WTC11 (cell line): Measurements from ENCODE around the gene KSR1. TPM values are rescaled to one million over a fixed set of nuclear protein-coding genes. Genes with fewer than 3 reads are reported as not detected.

Source experiments
- ATAC-seq: fragments of 200-7000 bp; cut with Tn5 transposase; 2 replicates; pipeline ENCODE4 v1.10.0; 2021; ENCODE audit warnings: mild to moderate bottlenecking, moderate library complexity
- CTCF ChIA-PET: fragments of 300-600 bp; sonication (Branson Sonifier 250); formaldehyde crosslinking; loops from one replicate; lab custom pipeline; 2021; ENCODE audit warnings: antibody characterized with exemption; lab: Charles Lee
- POLR2A ChIA-PET: fragments of 350-600 bp; sonication (Branson Sonifier 250); formaldehyde crosslinking; loops from one replicate; lab custom pipeline; 2021; ENCODE audit warnings: antibody characterized with exemption; lab: Charles Lee
- DNase-seq: peaks from one replicate; pipeline ENCODE4 v3.0.0; 2021; ENCODE audit warnings: low spot score
- H3K27ac Mint-ChIP-seq: 2 replicates; pipeline ENCODE4 v1.8.0; 2021; ENCODE audit warnings: mixed read lengths
- H3K27me3 Mint-ChIP-seq: 2 replicates; pipeline ENCODE4 v1.8.0; 2021; ENCODE audit warnings: low read depth, mild to moderate bottlenecking, moderate library complexity, mixed read lengths
- H3K36me3 Mint-ChIP-seq: 2 replicates; pipeline ENCODE4 v1.8.0; 2021; ENCODE audit warnings: mixed read lengths
- H3K4me1 Mint-ChIP-seq: 2 replicates; pipeline ENCODE4 v1.8.0; 2022; ENCODE audit warnings: mixed read lengths
- H3K4me3 Mint-ChIP-seq: 2 replicates; pipeline ENCODE4 v1.8.0; 2021; ENCODE audit warnings: mild to moderate bottlenecking, moderate library complexity, mixed read lengths
- H3K9me3 Mint-ChIP-seq: 2 replicates; pipeline ENCODE4 v1.8.0; 2021; ENCODE audit warnings: mixed read lengths
- ATF1 ChIP-seq: sonication (generic); formaldehyde crosslinking; IDR thresholded peaks from 2 replicates; pipeline ENCODE4 v1.8.1; 2023; ENCODE audit warnings: mild to moderate bottlenecking, moderate library complexity, missing genetic modification reagents
- ELF4 ChIP-seq: sonication (generic); formaldehyde crosslinking; IDR thresholded peaks from 2 replicates; pipeline ENCODE4 v1.8.1; 2022; ENCODE audit warnings: low read depth, mild to moderate bottlenecking, moderate library complexity, missing genetic modification reagents
- EMX1 ChIP-seq: fragments of 250-450 bp; sonication (Bioruptor Pico); IDR thresholded peaks from 2 replicates; pipeline ENCODE4 v1.8.0; 2021; ENCODE audit warnings: mild to moderate bottlenecking
- FOXP1 ChIP-seq: sonication (generic); formaldehyde crosslinking; IDR thresholded peaks from 2 replicates; pipeline ENCODE4 v1.8.0; 2022; ENCODE audit warnings: missing genetic modification reagents, mild to moderate bottlenecking, moderate library complexity, borderline replicate concordance
- JUN ChIP-seq: sonication (generic); formaldehyde crosslinking; IDR thresholded peaks from 2 replicates; pipeline ENCODE4 v1.8.0; 2023; ENCODE audit warnings: mild to moderate bottlenecking, missing genetic modification reagents
- MXD4 ChIP-seq: fragments of 250-450 bp; sonication (Bioruptor Pico); IDR thresholded peaks from 2 replicates; pipeline ENCODE4 v1.8.0; 2021; ENCODE audit warnings: mild to moderate bottlenecking, moderate library complexity, borderline replicate concordance
- NFE2L1 ChIP-seq: sonication (generic); formaldehyde crosslinking; IDR thresholded peaks from 2 replicates; pipeline ENCODE4 v1.8.1; 2023; ENCODE audit warnings: missing genetic modification reagents
- NR2C2 ChIP-seq: sonication (generic); formaldehyde crosslinking; IDR thresholded peaks from 2 replicates; pipeline ENCODE4 v1.8.0; 2022; ENCODE audit warnings: mild to moderate bottlenecking, missing genetic modification reagents
- PRRX2 ChIP-seq: fragments of 250-450 bp; sonication (Bioruptor Pico); IDR thresholded peaks from 2 replicates; pipeline ENCODE4 v1.8.0; 2021; ENCODE audit warnings: mild to moderate bottlenecking
- SMAD3 ChIP-seq: sonication (generic); formaldehyde crosslinking; IDR thresholded peaks from 2 replicates; pipeline ENCODE4 v1.8.0; 2022; ENCODE audit warnings: missing genetic modification reagents, mild to moderate bottlenecking, borderline replicate concordance
- TP53 ChIP-seq: sonication (generic); formaldehyde crosslinking; IDR thresholded peaks from 2 replicates; pipeline ENCODE4 v1.8.1; 2023; ENCODE audit warnings: mild to moderate bottlenecking, missing genetic modification reagents
- ZBTB21 ChIP-seq: sonication (generic); formaldehyde crosslinking; IDR thresholded peaks from 2 replicates; pipeline ENCODE4 v1.8.1; 2023; ENCODE audit warnings: mild to moderate bottlenecking, missing genetic modification reagents, borderline replicate concordance
- total RNA-seq: library from RNA; stranded (reverse); gene quantifications from 3 replicates; pipeline ENCODE4 v1.2.3, GENCODE V29; 2021
- TF ChIP-seq, protein P1 (sequence below): sonication (generic); formaldehyde crosslinking; IDR thresholded peaks from 2 replicates; pipeline ENCODE4 v1.8.0; 2023; ENCODE audit warnings: missing genetic modification reagents
- TF ChIP-seq, protein P2 (sequence below): sonication (generic); formaldehyde crosslinking; IDR thresholded peaks from 2 replicates; pipeline ENCODE4 v1.8.1; 2022; ENCODE audit warnings: missing genetic modification reagents, borderline replicate concordance
- TF ChIP-seq, protein P3 (sequence below): sonication (generic); formaldehyde crosslinking; IDR thresholded peaks from 2 replicates; pipeline ENCODE4 v1.8.1; 2023; ENCODE audit warnings: mild to moderate bottlenecking, missing genetic modification reagents, moderate library complexity
- TF ChIP-seq, protein P4 (sequence below): fragments of 200-600 bp; IDR thresholded peaks from 2 replicates; pipeline ENCODE4 v1.8.0; 2022; ENCODE audit warnings: antibody characterized with exemption
- TF ChIP-seq, protein P5 (sequence below): sonication (generic); formaldehyde crosslinking; IDR thresholded peaks from 2 replicates; pipeline ENCODE4 v1.8.0; 2023; ENCODE audit warnings: missing genetic modification reagents, mild to moderate bottlenecking, borderline replicate concordance
- TF ChIP-seq, protein P6 (sequence below): sonication (generic); formaldehyde crosslinking; IDR thresholded peaks from 2 replicates; pipeline ENCODE4 v1.8.1; 2022; ENCODE audit warnings: low read depth, missing genetic modification reagents, borderline replicate concordance
- TF ChIP-seq, protein P7 (sequence below): sonication (generic); formaldehyde crosslinking; IDR thresholded peaks from 2 replicates; pipeline ENCODE4 v1.8.1; 2023; ENCODE audit warnings: mild to moderate bottlenecking, moderate library complexity, missing genetic modification reagents
- TF ChIP-seq, protein P8 (sequence below): sonication (generic); formaldehyde crosslinking; conservative IDR thresholded peaks from 2 replicates; pipeline ENCODE4 v1.8.1; 2023; ENCODE audit warnings: mild to moderate bottlenecking, low read depth, missing genetic modification reagents, moderate library complexity

KSR1 gene
- total RNA-seq, 1 experiment from 2014 or later, result 45.5 TPM

DNA sequence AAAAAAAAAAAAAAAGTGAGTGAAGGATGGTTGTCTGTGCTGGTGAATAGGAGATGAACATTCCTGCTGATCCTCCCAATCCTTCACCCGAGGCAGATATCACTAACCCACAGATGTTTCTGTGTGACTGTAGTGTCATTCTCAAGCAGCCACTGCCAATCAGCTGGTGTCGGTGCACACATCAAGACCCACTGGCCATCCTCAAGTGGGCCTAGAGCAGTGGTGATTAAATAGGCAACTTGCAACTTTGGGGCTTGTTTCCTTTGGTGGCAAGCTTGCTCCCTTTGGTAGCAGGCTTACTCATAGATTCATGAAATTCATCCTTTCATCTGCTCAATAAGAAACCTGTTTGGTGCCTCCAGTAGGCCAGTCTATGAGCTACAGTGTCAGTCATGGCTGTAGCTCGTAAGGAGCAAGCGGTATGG, 123.7 kb downstream of the KSR1 start:
- H3K4me3 Mint-ChIP-seq, result no peak overlapping the region
- ChIA-PET POLR2A (no interaction called here), CTCF (interaction anchor here (0.7 to 1.2 kb wide), 5 partner anchors 20 to 343 kb away, joined by 3 to 5 read pairs (median 3); no protein-coding TSS in a partner anchor)
- TF ChIP-seq, protein P1, sequence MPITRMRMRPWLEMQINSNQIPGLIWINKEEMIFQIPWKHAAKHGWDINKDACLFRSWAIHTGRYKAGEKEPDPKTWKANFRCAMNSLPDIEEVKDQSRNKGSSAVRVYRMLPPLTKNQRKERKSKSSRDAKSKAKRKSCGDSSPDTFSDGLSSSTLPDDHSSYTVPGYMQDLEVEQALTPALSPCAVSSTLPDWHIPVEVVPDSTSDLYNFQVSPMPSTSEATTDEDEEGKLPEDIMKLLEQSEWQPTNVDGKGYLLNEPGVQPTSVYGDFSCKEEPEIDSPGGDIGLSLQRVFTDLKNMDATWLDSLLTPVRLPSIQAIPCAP (CRISPR knock-in tag), result no peak
- TF ChIP-seq ELF4 (no peak), EMX1 (CRISPR knock-in tag) (no peak), ZBTB21 (CRISPR knock-in tag) (no peak), MXD4 (CRISPR knock-in tag) (no peak), ATF1 (CRISPR knock-in tag) (no peak), NR2C2 (no peak), SMAD3 (CRISPR knock-in tag) (no peak), JUN (CRISPR knock-in tag) (no peak), NFE2L1 (no peak), TP53 (CRISPR knock-in tag) (no peak), FOXP1 (no peak), PRRX2 (CRISPR knock-in tag) (no peak)
- TF ChIP-seq, protein P2, sequence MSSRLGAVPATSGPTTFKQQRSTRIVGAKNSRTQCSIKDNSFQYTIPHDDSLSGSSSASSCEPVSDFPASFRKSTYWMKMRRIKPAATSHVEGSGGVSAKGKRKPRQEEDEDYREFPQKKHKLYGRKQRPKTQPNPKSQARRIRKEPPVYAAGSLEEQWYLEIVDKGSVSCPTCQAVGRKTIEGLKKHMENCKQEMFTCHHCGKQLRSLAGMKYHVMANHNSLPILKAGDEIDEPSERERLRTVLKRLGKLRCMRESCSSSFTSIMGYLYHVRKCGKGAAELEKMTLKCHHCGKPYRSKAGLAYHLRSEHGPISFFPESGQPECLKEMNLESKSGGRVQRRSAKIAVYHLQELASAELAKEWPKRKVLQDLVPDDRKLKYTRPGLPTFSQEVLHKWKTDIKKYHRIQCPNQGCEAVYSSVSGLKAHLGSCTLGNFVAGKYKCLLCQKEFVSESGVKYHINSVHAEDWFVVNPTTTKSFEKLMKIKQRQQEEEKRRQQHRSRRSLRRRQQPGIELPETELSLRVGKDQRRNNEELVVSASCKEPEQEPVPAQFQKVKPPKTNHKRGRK (CRISPR knock-in tag), result no peak
- TF ChIP-seq, protein P3, sequence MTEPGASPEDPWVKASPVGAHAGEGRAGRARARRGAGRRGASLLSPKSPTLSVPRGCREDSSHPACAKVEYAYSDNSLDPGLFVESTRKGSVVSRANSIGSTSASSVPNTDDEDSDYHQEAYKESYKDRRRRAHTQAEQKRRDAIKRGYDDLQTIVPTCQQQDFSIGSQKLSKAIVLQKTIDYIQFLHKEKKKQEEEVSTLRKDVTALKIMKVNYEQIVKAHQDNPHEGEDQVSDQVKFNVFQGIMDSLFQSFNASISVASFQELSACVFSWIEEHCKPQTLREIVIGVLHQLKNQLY (CRISPR knock-in tag), result no peak
- TF ChIP-seq, protein P4, sequence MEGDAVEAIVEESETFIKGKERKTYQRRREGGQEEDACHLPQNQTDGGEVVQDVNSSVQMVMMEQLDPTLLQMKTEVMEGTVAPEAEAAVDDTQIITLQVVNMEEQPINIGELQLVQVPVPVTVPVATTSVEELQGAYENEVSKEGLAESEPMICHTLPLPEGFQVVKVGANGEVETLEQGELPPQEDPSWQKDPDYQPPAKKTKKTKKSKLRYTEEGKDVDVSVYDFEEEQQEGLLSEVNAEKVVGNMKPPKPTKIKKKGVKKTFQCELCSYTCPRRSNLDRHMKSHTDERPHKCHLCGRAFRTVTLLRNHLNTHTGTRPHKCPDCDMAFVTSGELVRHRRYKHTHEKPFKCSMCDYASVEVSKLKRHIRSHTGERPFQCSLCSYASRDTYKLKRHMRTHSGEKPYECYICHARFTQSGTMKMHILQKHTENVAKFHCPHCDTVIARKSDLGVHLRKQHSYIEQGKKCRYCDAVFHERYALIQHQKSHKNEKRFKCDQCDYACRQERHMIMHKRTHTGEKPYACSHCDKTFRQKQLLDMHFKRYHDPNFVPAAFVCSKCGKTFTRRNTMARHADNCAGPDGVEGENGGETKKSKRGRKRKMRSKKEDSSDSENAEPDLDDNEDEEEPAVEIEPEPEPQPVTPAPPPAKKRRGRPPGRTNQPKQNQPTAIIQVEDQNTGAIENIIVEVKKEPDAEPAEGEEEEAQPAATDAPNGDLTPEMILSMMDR, result no peak
- TF ChIP-seq, protein P5, sequence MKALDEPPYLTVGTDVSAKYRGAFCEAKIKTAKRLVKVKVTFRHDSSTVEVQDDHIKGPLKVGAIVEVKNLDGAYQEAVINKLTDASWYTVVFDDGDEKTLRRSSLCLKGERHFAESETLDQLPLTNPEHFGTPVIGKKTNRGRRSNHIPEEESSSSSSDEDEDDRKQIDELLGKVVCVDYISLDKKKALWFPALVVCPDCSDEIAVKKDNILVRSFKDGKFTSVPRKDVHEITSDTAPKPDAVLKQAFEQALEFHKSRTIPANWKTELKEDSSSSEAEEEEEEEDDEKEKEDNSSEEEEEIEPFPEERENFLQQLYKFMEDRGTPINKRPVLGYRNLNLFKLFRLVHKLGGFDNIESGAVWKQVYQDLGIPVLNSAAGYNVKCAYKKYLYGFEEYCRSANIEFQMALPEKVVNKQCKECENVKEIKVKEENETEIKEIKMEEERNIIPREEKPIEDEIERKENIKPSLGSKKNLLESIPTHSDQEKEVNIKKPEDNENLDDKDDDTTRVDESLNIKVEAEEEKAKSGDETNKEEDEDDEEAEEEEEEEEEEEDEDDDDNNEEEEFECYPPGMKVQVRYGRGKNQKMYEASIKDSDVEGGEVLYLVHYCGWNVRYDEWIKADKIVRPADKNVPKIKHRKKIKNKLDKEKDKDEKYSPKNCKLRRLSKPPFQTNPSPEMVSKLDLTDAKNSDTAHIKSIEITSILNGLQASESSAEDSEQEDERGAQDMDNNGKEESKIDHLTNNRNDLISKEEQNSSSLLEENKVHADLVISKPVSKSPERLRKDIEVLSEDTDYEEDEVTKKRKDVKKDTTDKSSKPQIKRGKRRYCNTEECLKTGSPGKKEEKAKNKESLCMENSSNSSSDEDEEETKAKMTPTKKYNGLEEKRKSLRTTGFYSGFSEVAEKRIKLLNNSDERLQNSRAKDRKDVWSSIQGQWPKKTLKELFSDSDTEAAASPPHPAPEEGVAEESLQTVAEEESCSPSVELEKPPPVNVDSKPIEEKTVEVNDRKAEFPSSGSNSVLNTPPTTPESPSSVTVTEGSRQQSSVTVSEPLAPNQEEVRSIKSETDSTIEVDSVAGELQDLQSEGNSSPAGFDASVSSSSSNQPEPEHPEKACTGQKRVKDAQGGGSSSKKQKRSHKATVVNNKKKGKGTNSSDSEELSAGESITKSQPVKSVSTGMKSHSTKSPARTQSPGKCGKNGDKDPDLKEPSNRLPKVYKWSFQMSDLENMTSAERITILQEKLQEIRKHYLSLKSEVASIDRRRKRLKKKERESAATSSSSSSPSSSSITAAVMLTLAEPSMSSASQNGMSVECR, result no peak
- TF ChIP-seq, protein P6, sequence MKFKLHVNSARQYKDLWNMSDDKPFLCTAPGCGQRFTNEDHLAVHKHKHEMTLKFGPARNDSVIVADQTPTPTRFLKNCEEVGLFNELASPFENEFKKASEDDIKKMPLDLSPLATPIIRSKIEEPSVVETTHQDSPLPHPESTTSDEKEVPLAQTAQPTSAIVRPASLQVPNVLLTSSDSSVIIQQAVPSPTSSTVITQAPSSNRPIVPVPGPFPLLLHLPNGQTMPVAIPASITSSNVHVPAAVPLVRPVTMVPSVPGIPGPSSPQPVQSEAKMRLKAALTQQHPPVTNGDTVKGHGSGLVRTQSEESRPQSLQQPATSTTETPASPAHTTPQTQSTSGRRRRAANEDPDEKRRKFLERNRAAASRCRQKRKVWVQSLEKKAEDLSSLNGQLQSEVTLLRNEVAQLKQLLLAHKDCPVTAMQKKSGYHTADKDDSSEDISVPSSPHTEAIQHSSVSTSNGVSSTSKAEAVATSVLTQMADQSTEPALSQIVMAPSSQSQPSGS, result no peak
- TF ChIP-seq, protein P7, sequence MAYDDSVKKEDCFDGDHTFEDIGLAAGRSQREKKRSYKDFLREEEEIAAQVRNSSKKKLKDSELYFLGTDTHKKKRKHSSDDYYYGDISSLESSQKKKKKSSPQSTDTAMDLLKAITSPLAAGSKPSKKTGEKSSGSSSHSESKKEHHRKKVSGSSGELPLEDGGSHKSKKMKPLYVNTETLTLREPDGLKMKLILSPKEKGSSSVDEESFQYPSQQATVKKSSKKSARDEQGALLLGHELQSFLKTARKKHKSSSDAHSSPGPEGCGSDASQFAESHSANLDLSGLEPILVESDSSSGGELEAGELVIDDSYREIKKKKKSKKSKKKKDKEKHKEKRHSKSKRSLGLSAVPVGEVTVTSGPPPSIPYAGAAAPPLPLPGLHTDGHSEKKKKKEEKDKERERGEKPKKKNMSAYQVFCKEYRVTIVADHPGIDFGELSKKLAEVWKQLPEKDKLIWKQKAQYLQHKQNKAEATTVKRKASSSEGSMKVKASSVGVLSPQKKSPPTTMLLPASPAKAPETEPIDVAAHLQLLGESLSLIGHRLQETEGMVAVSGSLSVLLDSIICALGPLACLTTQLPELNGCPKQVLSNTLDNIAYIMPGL (CRISPR knock-in tag), result no peak
- TF ChIP-seq, protein P8, sequence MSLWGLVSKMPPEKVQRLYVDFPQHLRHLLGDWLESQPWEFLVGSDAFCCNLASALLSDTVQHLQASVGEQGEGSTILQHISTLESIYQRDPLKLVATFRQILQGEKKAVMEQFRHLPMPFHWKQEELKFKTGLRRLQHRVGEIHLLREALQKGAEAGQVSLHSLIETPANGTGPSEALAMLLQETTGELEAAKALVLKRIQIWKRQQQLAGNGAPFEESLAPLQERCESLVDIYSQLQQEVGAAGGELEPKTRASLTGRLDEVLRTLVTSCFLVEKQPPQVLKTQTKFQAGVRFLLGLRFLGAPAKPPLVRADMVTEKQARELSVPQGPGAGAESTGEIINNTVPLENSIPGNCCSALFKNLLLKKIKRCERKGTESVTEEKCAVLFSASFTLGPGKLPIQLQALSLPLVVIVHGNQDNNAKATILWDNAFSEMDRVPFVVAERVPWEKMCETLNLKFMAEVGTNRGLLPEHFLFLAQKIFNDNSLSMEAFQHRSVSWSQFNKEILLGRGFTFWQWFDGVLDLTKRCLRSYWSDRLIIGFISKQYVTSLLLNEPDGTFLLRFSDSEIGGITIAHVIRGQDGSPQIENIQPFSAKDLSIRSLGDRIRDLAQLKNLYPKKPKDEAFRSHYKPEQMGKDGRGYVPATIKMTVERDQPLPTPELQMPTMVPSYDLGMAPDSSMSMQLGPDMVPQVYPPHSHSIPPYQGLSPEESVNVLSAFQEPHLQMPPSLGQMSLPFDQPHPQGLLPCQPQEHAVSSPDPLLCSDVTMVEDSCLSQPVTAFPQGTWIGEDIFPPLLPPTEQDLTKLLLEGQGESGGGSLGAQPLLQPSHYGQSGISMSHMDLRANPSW (CRISPR knock-in tag), result no peak
- TF ChIP-seq, all 79 proteins: peak for 0
- Mint-ChIP-seq H3K4me1 (peaks cover 26% of the 10 kb centered on the region), H3K36me3 (peaks cover 6% of the 10 kb centered on the region; the same call in 1 of the 2 replicates), H3K27me3 (no peaks in the 10 kb centered on the region), H3K27ac (no peak overlapping the region), H3K9me3 (no peaks in the 10 kb centered on the region)
- ATAC-seq (no peak), DNase-seq (no peak)
